ENCODE measurements around the gene IFT74.

GRCh38 chr9:27047136-27047535 is 90.9 kb downstream of the IFT74 start:
- TF ChIP-seq CTCF (conservative IDR thresholded peaks at IDR 0.05; ENCODE audit: low read depth, low read length), result no peak
- TF ChIP-seq EZH2 (IDR thresholded peaks at IDR 0.05; ENCODE audit: low read length, unreplicated experiment), result no peak
- TF ChIP-seq EZH2phosphoT487 (IDR thresholded peaks at IDR 0.05; ENCODE audit: borderline replicate concordance, low read length), result no peak
